HG03066 (cell line): Measurements from ENCODE around the gene FRMD3.
A peak's percentile ranks its signal among the peaks of the same experiment; 100 is the strongest.
"Not testable (repeated sequence)": the region's sequence is repeated elsewhere in the genome, so short reads cannot be mapped to it uniquely, and the experiment has no call there.

ENCODE experiments used
- ATAC-seq: cut with Tn5 transposase; IDR thresholded peaks from one replicate; pipeline ENCODE4 v1.9.1; 2021; ENCODE audit warnings: low read depth; ENCODE audit not compliant: unreplicated experiment

FRMD3 gene

DNA sequence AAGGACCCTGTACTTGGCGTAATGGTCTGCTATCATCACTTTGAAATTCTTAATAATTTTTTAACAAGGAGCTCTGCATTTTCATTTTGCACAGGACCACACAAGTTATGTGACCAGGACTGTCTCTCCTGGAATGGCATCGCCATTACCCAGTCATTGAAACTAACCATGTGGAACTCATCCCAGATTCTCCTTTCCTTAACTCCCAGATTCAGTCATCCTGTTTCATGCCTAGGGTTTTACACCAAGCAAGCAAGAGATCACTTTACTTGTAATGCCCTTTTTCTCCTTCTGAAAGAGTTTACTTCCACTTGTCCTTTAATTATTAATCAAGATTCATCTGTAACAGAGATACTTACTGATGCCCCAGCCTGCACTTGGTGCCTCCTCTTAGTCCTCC is 12.0 kb downstream of the FRMD3 start:
- no peak for ATAC-seq

DNA sequence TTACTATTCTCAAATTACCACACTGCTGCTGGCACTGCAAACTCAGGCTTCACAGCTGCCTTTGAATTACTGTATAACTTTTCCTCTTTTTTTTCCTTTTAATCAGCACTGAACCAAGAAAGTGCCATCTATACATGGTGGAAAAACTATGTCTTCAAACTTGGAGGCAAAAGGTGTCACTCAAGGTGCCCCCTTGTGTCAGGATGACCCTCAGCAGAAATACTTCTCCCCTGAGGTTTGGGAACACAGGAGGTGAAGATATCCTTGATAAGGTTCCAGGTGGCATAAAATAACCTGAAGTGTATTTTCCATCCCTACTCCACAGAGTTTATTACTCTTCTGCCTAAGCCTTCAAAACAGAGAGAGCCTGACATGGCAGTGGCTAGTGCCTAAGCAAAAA is 14.5 kb downstream of the FRMD3 start:
- ATAC-seq: no peak

DNA sequence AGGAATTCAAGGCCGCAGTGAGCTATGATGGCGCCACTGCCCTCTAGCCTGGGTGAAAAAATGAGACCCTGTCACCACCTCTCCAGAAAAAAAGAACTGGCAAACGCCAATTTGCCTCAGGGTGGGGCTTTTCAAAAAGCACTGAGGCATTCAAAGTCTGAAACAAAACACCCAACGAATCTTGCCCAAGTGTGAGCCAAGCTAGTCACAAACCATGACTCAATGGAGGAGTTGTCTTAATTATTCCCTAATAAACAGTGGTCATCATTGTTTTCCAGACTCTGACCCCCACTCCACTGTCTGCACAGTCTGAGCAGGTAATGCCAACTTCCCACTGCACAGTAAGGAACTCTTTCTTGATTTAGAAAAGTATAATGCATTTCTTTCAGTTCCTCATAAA is 16.8 kb downstream of the FRMD3 start:
- ATAC-seq: no peak

DNA sequence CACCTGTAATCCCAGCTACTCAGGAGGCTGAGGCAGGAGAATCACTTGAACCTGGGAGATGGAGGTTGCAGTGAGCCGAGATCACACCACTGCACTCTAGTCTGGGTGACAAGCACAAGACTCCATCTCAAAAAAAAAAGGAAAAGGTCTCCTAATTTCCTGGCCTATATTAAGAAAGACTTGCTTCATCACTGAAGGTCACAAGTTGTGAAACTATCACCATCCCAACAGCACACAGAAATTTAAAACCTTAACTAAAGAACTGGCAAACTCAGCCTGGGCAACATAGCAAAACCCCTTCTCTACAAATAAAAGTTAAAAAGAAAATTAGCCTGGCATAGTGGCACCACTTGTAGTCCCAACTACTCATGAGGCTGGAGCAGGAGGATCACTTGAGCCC is 17.2 kb downstream of the FRMD3 start:
- no peak for ATAC-seq

DNA sequence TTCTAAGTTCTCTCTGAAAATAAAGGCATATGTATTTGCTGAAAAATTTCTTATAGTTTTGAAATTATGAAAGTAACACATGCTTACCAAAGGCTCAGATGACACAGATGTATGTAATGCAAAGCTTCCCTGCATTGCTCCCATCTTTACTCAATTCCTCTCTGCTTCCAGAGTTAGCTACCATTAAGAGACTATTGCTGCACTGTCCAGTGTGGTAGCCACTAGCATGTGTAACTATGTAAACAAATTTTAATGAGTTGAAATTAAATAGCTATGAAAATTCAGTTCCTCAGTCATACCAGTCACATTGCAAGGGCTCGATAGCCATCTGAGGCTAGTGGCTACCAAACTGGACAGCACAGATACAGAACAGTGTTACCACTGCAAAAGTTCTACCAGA is 17.9 kb downstream of the FRMD3 start:
- no peak for ATAC-seq

DNA sequence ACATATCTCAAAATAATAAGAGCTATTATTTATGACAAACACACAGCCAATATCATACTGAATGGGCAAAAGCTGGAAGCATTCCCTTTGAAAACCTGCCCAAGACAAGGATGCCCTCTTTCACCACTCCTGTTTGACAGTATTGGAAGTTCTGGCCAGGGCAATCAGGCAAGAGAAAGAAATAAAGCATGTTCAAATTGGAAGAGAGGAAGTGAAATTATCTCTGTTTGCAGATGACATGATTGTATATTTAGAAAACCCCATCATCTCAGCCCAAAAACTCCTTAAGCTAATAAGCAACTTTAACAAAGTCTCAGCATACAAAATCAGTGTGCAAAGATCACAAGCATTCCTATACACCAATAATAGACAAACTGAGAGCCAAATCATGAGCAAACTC is 20.2 kb downstream of the FRMD3 start:
- not testable (repeated sequence) for ATAC-seq

DNA sequence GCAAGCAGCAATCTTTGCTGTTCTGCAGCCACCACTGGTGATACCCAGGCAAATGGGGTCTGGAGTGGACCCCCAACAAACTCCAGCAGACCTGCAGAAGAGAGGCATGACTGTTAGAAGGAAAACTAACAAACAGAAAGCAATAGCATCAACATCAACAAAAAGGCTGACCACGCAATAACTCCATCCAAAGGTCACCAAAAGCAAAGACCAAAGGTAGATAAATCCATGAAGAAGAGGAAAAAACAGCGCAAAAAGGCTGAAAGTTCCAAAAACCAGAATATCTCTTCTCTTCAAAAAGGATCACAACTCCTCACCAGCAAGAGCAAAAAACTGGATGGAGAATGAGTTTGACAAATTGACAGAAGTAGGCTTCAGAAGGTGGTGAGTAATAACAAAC is 23.4 kb downstream of the FRMD3 start:
- ATAC-seq: no peak

DNA sequence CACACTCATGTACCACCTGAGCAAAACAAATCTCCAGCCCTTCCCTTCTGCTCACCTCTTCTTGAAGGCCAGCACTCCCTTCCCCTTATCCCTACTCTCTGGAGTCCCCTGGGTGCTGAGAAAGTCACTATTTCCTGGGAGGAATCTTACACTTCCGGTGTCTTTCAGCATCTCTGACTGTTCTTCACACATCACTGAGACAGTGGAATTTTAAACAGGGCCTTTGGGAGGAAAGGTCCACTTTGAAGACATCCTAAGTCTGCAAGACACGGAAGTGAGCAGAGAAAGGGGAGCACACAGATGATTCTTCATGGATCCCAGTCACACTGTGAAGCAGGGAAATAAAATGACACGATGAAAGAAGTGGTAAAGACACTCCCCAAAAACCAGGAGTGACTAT is 25.6 kb downstream of the FRMD3 start:
- ATAC-seq: no peak

DNA sequence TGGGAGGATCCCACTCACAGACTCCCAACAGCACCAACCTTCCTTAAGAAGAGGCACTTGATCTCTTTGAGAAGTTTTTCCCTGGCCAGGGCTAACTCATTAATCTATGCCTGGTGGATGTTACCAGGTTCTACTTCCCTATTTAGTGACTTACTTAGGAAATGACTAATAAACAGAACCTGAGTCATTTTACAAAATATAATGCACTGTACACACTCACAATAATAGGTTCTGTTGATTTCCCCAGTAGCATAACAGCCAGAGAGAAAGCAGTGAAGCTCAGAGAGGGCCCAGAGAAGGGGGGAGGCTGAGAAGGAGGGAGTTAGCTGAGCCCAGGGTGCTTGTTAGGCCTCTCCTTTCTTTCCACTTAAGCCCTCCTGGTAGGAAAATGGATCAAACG is 27.1 kb downstream of the FRMD3 start:
- peak; percentile 88 for ATAC-seq

DNA sequence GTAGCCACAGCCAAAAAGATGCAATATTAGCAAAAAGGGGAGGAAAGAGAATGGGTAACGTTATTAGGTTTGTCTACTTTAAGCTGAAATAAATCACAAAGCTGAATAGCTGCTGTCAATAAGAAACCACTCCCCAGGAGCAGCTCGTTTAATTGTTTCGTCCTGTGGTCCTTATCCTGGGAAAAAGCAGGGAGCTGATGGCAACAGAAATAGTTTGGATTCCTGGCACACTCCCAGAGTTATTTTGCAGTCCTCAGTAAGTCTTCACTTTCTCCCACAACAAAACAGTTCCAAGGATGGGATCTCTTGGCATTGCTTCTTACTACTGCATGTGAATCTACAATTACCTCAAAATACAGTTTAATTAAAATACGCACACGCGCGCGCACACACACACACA is 28.8 kb downstream of the FRMD3 start:
- ATAC-seq: no peak

DNA sequence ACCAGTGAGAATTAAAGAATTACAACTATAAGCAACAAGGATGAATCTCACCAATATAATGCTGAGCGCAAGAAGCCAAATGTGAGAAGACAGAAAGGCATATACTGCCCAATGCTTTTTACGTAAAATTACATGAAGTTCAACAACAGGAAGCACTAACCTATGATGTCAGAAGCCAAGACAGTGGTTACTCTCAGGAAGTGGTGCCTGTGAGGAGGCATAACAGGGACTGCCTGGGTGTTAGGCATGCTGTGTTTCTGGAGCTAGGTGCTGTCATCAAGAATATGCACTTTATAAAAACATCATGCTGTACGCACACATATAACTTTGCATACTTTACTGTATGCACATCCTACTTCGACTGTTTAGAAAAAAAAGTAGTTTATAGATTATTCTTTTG is 30.1 kb downstream of the FRMD3 start:
- ATAC-seq: no peak

DNA sequence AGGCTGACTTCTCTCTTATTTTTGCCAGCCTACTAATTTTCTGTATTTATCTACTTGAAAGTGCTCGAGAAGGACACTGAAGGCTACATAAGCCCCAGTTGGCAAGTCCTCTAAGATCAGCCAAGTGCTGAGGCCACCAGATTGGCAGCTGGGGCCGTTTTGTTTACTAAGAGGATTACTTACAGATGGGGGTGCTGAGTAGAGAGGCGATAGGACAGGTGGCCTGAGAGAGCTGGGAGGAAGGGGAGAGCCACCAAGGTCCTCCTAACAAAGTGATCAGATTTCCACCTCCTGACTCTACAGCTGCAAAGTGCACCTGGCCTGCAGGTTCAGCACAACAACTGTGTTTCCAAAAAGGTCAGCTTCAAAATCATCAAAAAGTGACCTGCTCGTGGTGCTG is 32.9 kb downstream of the FRMD3 start:
- ATAC-seq: no peak

DNA sequence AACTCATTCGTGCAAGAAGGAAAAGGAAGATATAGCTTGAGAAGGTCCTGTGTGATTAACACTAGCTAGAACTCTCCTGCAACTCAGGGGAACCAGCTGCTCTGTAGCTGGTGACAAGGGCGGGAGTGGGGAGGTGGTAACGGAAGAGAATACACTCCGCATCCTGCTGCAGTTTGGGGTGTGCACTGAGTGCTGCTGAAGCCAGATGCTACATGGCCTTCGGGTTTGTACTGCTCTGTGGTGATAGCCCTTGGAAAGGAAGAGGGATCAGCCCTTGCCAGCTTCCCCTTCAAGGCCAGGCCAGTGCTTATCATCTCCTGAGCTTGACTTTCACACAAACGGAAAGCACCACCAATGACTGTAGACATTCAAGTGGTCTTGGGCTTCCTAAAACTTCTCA is 34.3 kb downstream of the FRMD3 start:
- no peak for ATAC-seq

DNA sequence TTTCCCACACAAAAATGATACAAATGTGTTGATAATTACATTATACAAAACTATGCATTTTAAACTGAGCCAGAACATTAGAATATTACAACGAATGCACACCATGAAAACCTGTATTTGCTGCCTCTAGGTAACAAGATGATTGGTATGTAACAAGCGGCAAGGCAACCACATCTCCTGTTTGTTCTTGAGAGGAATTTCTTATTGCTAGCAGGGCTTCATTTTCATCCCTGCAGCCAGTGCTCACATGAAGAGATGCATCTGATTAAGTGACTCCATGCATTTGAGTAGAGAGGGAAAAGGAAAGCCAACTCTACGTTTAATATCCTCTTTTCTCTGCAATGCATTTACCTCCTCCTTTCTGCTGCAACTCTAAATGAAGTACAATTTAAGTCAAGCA is 36.6 kb downstream of the FRMD3 start:
- no peak for ATAC-seq

DNA sequence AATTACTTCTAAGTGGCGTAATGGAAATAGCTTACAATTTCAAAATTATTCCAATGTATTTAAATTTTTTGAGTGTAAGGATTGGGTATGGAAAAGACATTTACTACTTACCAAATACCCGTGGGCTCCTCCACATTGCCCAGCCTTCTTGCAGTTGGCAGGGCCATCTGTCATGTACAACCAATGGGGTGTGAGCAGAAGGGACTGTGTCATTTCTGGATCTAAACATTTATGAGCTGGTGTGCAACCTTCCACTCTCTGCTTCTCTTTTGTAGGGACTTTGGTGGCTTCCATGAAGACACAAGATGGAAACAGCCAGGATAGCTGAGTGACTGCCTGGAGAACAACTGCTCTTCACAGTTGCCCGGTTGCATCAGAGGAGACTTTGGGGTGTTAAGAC is 40.8 kb downstream of the FRMD3 start:
- ATAC-seq: no peak

DNA sequence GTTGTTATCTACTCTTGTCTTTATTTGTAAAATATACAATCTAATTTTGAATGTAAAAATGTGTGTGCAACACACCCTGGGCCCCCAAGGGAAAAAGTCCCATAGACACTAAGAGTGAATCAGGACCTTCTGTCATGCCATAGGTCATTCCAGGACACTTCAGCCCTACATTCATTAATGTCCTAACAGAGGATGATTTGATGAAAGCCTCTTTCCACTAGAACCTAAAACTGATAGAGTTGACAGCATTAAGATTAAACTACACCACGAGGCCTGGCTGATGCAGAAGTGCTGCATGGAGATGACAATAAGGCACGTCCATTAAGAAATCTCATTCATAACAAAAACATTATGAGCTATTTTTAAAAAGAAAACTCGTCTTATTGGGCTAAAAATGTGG is 46.2 kb downstream of the FRMD3 start:
- no peak for ATAC-seq

DNA sequence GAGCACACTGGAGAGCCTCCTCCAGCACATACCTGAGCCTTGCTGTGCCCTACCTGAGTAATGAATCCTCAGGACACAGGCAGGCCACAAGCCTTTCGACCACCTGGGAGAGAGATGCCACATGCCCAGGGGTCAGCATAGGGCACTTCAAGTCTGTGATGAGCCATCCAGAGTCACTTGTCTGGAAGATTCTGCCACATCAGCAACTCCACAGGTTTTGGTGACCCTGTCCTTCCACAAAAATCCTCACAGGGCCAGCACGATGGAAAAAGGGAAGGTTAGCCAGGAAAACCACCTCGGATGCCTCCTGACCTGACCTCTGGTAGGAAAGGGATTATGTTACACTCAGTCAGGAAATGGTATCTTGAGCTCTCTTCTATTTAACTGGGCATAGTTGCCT is 46.8 kb downstream of the FRMD3 start:
- ATAC-seq: no peak

DNA sequence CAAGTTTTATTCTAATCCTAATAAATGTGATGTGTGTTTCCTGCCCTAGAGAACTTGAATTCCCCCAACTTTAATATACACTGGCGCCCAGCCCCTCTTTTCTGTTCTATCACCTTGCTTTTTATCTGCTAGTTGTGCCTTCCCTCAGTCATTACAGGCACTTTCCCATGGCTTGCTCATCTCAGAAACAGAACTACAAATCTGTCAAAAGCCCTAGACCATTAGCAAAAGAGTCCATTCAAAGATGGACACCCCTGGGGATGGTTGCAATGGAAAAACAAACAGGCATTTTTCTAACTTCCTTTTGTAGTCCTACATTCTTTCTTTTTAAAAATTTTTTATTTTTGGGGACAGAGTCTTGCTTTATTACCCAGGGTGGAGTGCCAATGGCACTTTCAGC is 48.2 kb downstream of the FRMD3 start:
- no peak for ATAC-seq

DNA sequence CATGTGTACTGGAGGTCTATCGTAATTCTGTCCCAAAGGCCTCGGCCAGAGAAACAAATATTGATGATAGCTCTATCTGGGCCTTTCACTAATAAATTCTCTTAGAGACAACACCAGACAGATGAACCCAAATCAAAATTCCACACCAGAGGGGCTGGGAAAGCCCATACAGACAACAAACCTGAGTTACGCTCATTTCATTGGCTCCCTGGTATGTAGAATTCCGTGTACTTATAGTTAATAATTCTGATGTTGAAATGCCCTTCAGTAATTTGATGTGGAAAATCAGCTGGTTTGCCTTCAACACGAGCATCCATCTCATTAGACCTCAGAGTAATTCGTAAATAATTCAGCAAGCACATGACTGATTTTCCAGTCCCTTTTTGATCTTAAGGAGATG is 53.2 kb downstream of the FRMD3 start:
- no peak for ATAC-seq

DNA sequence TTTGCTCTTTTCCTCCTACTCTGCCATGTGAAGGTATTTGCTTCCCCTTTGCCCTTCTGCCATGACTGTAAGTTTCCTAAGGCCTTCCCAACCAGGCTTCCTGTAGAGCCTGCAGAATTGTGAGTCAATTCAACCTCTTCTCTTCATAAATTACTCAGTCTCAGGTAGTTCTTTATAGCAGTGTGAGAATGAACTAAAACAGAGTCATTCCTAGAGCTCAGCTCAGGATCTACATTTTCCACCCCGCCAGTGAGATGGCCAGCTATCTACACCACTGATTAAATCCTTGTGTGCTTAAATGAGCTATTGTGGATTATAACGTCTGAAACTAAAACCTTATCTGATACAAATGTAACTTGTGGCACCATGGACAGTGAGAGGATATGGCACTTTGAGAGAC is 55.0 kb downstream of the FRMD3 start:
- ATAC-seq: no peak

DNA sequence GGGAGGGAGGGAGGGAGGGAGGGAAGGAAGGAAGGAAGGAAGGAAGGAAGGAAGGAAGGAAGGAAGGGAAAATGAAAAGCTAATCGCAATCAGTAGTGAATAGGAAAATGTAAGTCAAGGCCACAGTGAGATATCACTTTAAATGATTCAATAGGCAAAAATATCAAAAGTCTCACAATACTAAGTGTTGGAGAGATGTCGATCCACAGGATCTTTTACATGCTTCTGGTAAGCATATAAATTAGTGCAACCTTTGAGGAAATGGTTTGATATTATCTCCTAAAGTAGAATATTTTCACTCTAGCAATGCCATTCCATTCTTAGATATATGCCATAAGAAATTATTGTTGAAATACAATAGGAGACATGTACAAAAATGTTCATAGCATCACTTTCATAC is 58.4 kb downstream of the FRMD3 start:
- ATAC-seq: no peak

DNA sequence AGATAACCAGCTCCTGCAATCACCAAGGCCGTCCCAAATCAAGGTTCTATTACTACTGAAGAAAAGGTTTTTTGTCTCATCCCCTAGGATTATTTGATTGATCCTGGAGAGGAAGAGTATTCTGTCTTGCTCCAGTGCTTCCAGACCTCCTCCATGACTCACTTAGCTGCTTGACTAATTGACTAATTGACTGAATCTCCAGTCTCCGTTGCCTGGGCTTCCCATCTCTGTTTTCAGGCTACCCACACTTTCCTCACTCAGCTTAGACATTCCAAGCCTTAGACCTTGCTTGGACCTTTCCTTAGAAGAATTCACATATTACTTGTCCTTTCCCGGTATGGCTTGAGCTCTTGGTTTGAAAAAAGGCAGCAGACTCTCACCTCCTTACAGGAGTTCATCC is 60.6 kb downstream of the FRMD3 start:
- ATAC-seq: no peak

DNA sequence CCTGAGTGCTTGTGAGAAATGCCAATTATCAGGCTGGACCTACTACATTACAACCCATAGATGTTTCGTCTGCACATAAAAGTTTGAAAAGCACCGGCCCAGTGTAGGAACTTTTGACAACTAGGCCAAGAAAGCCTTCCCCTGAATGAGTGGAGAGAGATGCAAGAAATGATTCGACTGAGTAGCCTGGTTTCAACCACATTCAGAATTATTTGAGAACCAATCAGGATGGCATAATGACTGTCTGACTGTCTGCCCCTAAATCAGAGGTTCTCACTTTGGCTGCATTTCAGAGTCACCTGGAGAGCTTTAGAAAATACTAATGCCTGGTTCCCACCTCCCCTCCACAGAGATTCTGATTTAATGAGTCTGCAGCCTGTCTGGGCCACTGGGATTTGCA is 61.1 kb downstream of the FRMD3 start:
- no peak for ATAC-seq

DNA sequence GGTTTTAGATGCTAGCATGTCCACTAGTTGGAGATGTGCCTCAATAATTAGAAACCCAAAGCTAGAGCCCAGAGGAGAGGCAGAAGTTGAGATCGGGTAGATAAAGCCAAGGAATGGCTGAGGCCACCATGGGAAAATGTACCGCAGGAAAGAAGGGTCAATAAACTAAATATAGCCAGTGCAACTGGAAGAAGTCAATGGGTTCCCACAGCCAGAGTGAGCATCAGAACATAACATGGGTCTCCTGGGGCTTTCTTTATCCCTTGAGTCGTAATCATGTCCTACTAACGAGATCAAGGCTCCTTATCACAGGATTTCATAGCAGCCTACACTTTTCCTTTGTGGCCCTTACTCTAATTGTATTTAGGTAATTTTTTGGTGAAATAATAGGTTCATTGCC is 61.7 kb downstream of the FRMD3 start:
- no peak for ATAC-seq
